Measurements from ENCODE around the gene TMEM120B.
"Not testable (repeated sequence)": the region's sequence is repeated elsewhere in the genome, so short reads cannot be mapped to it uniquely, and the experiment has no call there.

The TMEM120B gene

GRCh38 chr12:121712461-121713256 is at the start of gene TMEM120B:
Gene TMEM120B, plus strand, starts transcription at chr12:121712752. Its CDS starts 144 bp downstream, at chr12:121712896.
- DNase-seq: peak; percentile 83

- DNase-seq: no peak
These were observed 49.0 kb upstream of the TMEM120B start for GRCh38 chr12:121663610-121663929.

GRCh38 chr12:121666829-121667228 is 45.7 kb upstream of the TMEM120B start:
- not testable (repeated sequence) for DNase-seq

- peak; percentile 84 for DNase-seq
These were observed 43.6 kb upstream of the TMEM120B start for GRCh38 chr12:121668750-121669520.

- DNase-seq: no peak
These were observed 43.0 kb upstream of the TMEM120B start, which contains the start of gene MORN3 for GRCh38 chr12:121669521-121669900. Gene MORN3, minus strand, starts transcription at chr12:121669654. Its CDS starts 171 bp downstream, at chr12:121669483.

GRCh38 chr12:121673013-121673511 is 39.5 kb upstream of the TMEM120B start:
- DNase-seq: no peak

- DNase-seq: no peak
These were observed 36.4 kb upstream of the TMEM120B start for GRCh38 chr12:121676190-121676589.

GRCh38 chr12:121678305-121678704 is 34.2 kb upstream of the TMEM120B start:
- DNase-seq: no peak

GRCh38 chr12:121678716-121679300 is 33.7 kb upstream of the TMEM120B start:
- no peak for DNase-seq

- not testable (repeated sequence) for DNase-seq
These were observed 32.8 kb upstream of the TMEM120B start for GRCh38 chr12:121679661-121680197.

- no peak for DNase-seq
These were observed 23.6 kb upstream of the TMEM120B start for GRCh38 chr12:121688966-121689365.

GRCh38 chr12:121689430-121689829 is 23.1 kb upstream of the TMEM120B start:
- DNase-seq: no peak

- DNase-seq: not testable (repeated sequence)
These were observed 19.8 kb upstream of the TMEM120B start for GRCh38 chr12:121692744-121693143.

- no peak for DNase-seq
These were observed 19.3 kb upstream of the TMEM120B start for GRCh38 chr12:121693155-121693687.

GRCh38 chr12:121697093-121697698 is 15.4 kb upstream of the TMEM120B start:
- DNase-seq: peak; percentile 87

GRCh38 chr12:121697861-121698260 is 14.7 kb upstream of the TMEM120B start:
- not testable (repeated sequence) for DNase-seq

GRCh38 chr12:121701667-121702277 is 10.8 kb upstream of the TMEM120B start:
- no peak for DNase-seq

- DNase-seq: no peak
These were observed 9.6 kb upstream of the TMEM120B start for GRCh38 chr12:121702944-121703343.

GRCh38 chr12:121705514-121705913 is 7.0 kb upstream of the TMEM120B start:
- DNase-seq: no peak

- DNase-seq: no peak
These were observed 4.1 kb upstream of the TMEM120B start for GRCh38 chr12:121708313-121709063.

GRCh38 chr12:121709064-121709424 is 3.5 kb upstream of the TMEM120B start:
- not testable (repeated sequence) for DNase-seq
